ENCODE data around the gene SUSD6.

SUSD6 gene

GRCh38 chr14:69741055-69741454 is 129.7 kb downstream of the SUSD6 start:
- DNase-seq (ENCODE audit: extremely low read depth, low read depth), result no peak
- TF ChIP-seq CTCF (IDR thresholded peaks at IDR 0.05; ENCODE audit: low read depth, low read length), result no peak

- TF ChIP-seq CTCF (IDR thresholded peaks at IDR 0.05; ENCODE audit: low read depth, low read length), result no peak
- DNase-seq (ENCODE audit: extremely low read depth, low read depth), result no peak
Measured at GRCh38 chr14:69749956-69750355, 138.6 kb downstream of the SUSD6 start.

- no peak for DNase-seq (ENCODE audit: extremely low read depth, low read depth)
- TF ChIP-seq CTCF (IDR thresholded peaks at IDR 0.05; ENCODE audit: low read depth, low read length), result no peak
Measured at GRCh38 chr14:69750495-69750894, 139.1 kb downstream of the SUSD6 start.

- TF ChIP-seq CTCF (IDR thresholded peaks at IDR 0.05; ENCODE audit: low read depth, low read length), result no peak
- no peak for DNase-seq (ENCODE audit: extremely low read depth, low read depth)
Measured at GRCh38 chr14:69752773-69753172, 141.4 kb downstream of the SUSD6 start.

- DNase-seq (ENCODE audit: extremely low read depth, low read depth), result no peak
- no peak for TF ChIP-seq CTCF (IDR thresholded peaks at IDR 0.05; ENCODE audit: low read depth, low read length)
Measured at GRCh38 chr14:69753860-69754259, 142.5 kb downstream of the SUSD6 start.

- TF ChIP-seq CTCF (IDR thresholded peaks at IDR 0.05; ENCODE audit: low read depth, low read length), result no peak
- DNase-seq (ENCODE audit: extremely low read depth, low read depth), result no peak
Measured at GRCh38 chr14:69754487-69754886, 143.1 kb downstream of the SUSD6 start.

GRCh38 chr14:69755296-69755695 is 143.9 kb downstream of the SUSD6 start:
- TF ChIP-seq CTCF (IDR thresholded peaks at IDR 0.05; ENCODE audit: low read depth, low read length), result no peak
- DNase-seq (ENCODE audit: extremely low read depth, low read depth), result no peak

All from AG09319 (cell line).